Fibroblast of skin of right biceps (primary cell): ENCODE data around the gene GNAO1.

Experiments
- DNase-seq: peaks from one replicate; pipeline ENCODE4 v3.0.0-alpha.2; 2013

The GNAO1 gene

GRCh38 chr16:56294579-56294978 lies 103.3 kb downstream of the GNAO1 start:
- DNase-seq = peak; percentile 94

GRCh38 chr16:56295059-56295665 lies 103.9 kb downstream of the GNAO1 start:
- no peak for DNase-seq

GRCh38 chr16:56295739-56296527 lies 104.6 kb downstream of the GNAO1 start:
- DNase-seq = peak; percentile 27

- no peak for DNase-seq
Observed at GRCh38 chr16:56297684-56298083, 106.4 kb downstream of the GNAO1 start.

GRCh38 chr16:56298116-56298515 lies 106.8 kb downstream of the GNAO1 start:
- DNase-seq = no peak

GRCh38 chr16:56298948-56299596 lies 107.8 kb downstream of the GNAO1 start:
- DNase-seq = no peak

GRCh38 chr16:56300242-56300623 lies 108.9 kb downstream of the GNAO1 start:
- no peak for DNase-seq

GRCh38 chr16:56300891-56301850 lies 109.9 kb downstream of the GNAO1 start:
- peak; percentile 63 for DNase-seq

GRCh38 chr16:56302506-56302905 lies 111.2 kb downstream of the GNAO1 start:
- DNase-seq = no peak

- no peak for DNase-seq
Observed at GRCh38 chr16:56303066-56303715, 111.9 kb downstream of the GNAO1 start.

GRCh38 chr16:56303880-56304279 lies 112.6 kb downstream of the GNAO1 start:
- no peak for DNase-seq

GRCh38 chr16:56305956-56306565 lies 114.8 kb downstream of the GNAO1 start:
- DNase-seq = no peak

GRCh38 chr16:56306690-56307533 lies 115.6 kb downstream of the GNAO1 start:
- DNase-seq = no peak

- no peak for DNase-seq
Observed at GRCh38 chr16:56307534-56307873, 116.2 kb downstream of the GNAO1 start.

GRCh38 chr16:56309008-56309407 lies 117.7 kb downstream of the GNAO1 start:
- DNase-seq = no peak

GRCh38 chr16:56310690-56311089 lies 119.4 kb downstream of the GNAO1 start:
- no peak for DNase-seq

GRCh38 chr16:56311208-56312027 lies 120.1 kb downstream of the GNAO1 start:
- DNase-seq = no peak

- no peak for DNase-seq
Observed at GRCh38 chr16:56312028-56312300, 120.7 kb downstream of the GNAO1 start.

- DNase-seq = no peak
Observed at GRCh38 chr16:56312556-56312955, 121.3 kb downstream of the GNAO1 start.

GRCh38 chr16:56314244-56314850 lies 123.1 kb downstream of the GNAO1 start:
- no peak for DNase-seq
